ENCODE measurements around the gene DLG1.

Gene DLG1

DNA sequence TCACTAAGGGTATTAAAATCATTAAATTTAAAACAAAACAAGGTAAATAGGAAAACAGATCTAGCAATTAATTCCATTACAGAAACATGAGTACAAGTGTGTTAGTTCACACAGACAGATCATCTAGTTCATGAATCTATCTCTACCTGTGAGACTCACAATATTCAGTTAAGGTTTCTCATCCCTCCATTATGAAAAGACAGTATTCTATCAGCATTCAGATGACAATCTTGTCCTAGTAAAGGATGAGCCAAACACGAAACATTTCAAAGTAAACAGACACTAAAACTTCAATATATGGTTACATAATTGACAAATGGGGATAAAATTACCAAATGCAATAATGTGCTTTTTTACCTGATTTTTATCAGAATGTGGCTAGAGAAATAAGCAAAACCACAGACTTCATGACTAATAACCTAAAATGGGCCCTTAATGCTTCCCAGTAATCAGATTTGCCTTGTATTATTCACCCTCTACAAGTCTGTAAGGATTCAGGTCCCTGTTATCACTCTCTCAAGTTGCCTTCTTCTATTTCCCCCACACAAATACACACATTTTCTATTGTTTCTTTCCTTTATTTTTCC is 126.8 kb downstream of the DLG1 start:
- DNase-seq (ENCODE audit: low spot score) = no peak

- no peak for DNase-seq (ENCODE audit: low spot score)
These were observed 129.4 kb downstream of the DLG1 start for GRCh38 chr3:197169028-197169427.

GRCh38 chr3:197168606-197169005 is 129.8 kb downstream of the DLG1 start:
- peak; percentile 26 for DNase-seq (ENCODE audit: low spot score)

- no peak for DNase-seq (ENCODE audit: low spot score)
These were observed 130.3 kb downstream of the DLG1 start for GRCh38 chr3:197168063-197168462.

DNA sequence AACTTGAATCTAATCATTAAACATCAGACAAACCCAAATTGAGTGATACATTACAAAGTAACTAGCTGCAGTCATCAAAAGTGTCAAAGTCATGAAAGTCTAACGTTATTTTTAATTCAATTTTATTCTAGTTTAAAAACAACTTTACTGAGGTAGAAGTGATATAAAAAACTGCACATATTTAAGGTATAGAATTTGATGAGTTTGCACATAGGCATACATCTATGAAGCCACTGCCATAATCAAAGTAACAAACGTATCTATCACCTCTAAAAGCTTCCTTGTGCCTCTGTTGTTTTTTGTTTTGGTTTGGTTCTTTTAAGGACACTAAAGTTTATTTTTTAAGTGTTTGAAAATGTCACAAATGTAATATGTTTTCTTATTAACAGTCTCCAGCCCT is 130.9 kb downstream of the DLG1 start:
- DNase-seq (ENCODE audit: low spot score) = no peak

DNA sequence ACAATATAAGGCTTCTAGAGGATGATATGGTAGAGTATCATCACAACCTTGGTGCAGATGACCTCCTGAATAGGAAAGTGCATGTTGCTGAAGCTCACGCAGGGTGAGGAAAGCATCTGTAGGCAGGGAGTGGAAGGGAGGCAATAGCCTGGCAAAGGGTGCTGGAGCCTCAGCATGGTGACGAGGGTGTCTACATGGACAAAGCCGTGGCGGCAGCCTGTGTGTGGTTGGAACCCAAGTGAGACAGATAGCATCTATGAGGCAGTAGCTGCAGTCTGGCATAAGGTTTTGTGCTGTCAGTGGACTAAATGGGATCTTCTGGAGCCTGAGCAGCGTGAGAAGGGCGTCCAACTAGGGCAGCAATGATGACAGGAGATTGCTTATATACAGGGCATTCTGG is 132.5 kb downstream of the DLG1 start:
- no peak for DNase-seq (ENCODE audit: low spot score)

DNA sequence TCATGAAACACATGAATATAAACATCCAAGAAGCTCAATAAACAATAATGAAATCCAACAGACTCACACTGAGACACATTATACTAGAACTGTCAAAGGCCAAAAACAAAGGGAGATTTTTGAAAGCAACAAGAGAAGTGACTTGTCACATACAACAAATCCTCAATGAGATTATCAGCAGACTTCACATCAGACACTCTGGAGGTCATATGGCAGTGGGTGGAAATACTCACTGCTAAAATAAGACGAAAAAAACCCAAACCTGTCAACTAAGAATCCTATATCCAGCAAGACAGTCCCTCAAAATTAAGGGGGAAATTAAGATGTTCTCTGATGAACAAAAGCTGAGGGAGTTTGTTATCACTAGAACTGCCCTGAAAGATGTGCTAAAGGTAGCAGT is 143.4 kb downstream of the DLG1 start:
- no peak for DNase-seq (ENCODE audit: low spot score)

DNA sequence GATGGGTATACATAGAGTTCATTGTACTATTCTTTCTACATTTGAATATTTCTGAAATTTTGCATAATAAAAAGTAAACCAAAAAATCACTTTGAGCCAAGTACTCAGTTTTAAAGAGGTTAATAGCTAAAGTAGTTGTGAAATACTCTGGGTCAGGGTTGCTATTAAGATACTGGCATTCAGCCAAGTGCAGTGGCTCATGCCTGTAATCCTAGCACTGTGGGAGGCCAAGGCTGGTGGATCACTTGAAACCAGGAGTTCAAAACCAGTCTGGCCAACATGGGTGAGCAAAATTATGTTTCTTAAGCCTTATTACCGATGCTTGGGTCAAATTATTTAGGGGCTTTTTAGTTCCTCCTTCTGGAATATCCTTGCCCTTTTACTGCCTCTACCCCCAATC is 146.8 kb downstream of the DLG1 start:
- DNase-seq (ENCODE audit: low spot score) = no peak

DNA sequence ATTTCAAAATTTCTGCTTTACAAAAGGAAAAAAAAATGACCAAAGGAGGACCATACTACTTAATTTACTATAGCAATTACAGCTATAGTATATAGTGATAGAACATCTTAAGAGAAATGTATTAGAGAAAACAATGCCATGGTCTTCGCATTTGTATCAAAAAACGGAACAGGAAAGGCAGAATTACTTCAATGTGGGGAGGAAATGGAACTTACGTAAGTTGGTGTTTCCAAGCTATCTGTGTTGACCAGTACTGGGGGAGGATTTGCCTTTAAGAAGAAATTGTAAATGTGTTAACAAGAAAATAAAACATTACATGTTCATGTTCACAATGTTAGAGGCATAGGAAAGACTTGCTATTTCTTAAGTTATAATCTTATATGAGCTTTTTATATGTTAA is 148.9 kb downstream of the DLG1 start:
- DNase-seq (ENCODE audit: low spot score) = no peak

GRCh38 chr3:197144188-197144587 is 154.2 kb downstream of the DLG1 start:
- DNase-seq (ENCODE audit: low spot score) = no peak

DNA sequence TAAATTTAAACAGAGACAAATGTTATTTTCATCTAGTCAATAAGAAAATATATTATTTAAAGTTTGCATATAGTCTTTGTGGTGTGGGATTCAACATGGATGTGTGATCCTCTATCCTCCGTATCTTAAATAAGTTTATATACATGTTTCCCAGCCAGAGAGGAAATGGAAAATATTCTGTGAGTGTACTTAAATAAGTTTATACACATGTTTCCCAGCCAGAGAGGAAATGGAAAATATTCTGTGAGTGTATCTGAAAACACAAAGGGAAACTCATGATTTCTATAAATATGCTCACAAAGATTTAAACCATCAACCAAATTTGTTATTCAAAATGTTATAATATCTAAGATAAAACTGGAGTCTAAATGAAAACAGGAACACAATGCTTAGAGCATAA is 158.8 kb downstream of the DLG1 start:
- no peak for DNase-seq (ENCODE audit: low spot score)

DNA sequence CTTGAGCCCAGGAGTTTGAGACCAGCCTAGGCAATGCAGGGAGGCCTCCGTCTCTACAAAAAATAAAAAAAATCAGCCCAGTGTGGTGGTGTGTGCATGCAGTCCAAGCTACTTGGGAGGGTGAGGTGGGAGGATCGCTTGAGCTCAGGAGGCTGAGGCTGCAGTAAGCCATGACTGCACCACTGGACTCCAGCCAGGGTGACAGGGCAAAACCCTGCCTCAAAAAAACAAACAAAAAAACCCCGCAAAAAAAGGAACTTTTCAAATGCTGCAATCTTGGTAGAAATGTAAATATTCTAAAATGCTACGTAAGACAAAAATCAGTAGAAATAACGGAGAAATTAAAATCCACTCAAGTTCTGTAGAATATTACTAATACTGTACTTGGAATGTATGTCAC is 160.7 kb downstream of the DLG1 start:
- no peak for DNase-seq (ENCODE audit: low spot score)

DNA sequence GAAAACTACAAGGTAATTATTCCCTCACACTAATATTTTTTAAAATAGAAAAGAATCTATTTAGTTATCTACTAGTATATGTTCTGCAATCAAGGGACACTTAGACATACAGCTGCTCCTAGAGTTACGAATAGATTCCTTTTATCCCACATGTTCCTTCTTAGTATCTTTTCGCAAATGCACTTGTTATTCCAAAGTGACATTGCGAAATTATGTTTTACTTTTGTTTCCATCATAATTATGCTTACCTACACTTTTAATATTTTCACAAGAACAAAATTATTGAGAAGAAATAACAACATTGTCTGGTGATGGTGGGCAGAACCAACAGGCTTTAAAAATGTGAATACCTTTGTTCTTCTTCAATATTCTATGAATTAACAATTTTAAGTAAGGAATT is 161.7 kb downstream of the DLG1 start:
- DNase-seq (ENCODE audit: low spot score) = no peak

- no peak for DNase-seq (ENCODE audit: low spot score)
These were observed 163.2 kb downstream of the DLG1 start for GRCh38 chr3:197135212-197135611.

DNA sequence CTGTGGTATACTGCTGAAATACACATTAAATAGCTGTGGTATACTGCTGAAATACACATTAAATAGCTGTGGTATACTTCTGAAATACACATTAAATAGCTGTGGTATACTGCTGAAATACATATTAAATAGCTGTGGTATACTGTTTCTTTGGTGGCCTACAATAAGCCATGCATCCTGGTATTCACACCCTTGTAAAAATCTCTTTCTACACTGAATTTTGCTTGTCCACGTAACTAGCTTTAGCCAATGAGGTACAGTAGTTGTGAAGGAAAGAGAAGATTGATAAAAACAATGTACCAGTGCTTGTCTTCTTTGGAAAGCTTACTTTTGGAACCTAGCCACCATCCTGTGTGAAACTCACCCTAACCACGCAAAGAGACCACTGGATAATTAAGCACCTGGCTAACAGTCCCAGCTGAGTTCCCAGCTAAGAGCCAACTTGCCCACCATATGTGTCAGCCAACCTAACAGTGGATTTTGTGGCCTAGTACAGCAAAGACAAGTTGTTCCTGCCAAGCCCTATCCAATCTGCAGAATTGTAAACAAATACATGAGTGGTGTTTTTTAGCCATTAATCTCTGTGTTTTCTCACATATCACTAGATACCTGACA is 165.4 kb downstream of the DLG1 start:
- no peak for DNase-seq (ENCODE audit: low spot score)

GRCh38 chr3:197125636-197126035 is 172.8 kb downstream of the DLG1 start:
- no peak for DNase-seq (ENCODE audit: low spot score)

- DNase-seq (ENCODE audit: low spot score) = peak; percentile 6
These were observed 173.7 kb downstream of the DLG1 start for GRCh38 chr3:197124713-197125112.

- DNase-seq (ENCODE audit: low spot score) = no peak
These were observed 176.0 kb downstream of the DLG1 start for GRCh38 chr3:197122394-197122793.

DNA sequence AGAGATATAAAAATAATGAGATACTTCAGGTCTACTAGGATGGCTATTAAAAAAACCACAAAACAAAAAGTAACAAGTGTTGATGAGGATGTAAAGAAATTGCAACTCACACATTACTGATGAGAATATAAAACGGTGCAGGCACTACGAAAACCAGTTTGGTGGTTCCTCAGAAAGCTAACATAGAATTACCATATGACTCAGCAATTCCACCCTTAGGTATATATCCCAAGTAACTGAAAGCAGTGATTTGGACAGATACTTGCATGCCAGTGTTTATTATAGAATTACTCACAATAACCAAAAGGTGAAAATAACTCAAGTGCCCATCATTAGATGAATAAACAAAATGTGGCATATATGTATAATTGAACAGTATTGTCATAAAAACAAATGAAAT is 181.3 kb downstream of the DLG1 start:
- no peak for DNase-seq (ENCODE audit: low spot score)

GRCh38 chr3:197114007-197114406 is 184.4 kb downstream of the DLG1 start:
- no peak for DNase-seq (ENCODE audit: low spot score)

DNA sequence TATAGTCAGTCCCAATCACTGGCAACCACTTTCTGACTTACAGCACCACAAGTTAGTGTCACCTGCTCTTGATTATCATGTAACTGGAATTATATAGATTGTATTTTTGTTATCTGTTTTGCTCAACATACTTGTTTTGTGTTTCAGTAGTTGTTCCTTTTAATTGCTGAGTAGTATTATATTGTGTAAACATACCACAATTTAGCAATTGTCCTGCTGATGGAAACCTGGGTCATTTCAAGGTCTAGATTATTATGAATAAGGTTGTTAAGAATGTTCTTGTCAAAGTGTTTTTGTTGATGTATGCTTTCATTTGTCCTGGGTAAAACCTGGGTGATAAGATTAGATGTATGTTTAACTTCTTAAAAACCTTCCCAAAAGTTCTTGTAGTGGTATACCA is 186.7 kb downstream of the DLG1 start:
- DNase-seq (ENCODE audit: low spot score) = no peak

GRCh38 chr3:197105786-197106185 is 192.6 kb downstream of the DLG1 start:
- DNase-seq (ENCODE audit: low spot score) = no peak

DNA sequence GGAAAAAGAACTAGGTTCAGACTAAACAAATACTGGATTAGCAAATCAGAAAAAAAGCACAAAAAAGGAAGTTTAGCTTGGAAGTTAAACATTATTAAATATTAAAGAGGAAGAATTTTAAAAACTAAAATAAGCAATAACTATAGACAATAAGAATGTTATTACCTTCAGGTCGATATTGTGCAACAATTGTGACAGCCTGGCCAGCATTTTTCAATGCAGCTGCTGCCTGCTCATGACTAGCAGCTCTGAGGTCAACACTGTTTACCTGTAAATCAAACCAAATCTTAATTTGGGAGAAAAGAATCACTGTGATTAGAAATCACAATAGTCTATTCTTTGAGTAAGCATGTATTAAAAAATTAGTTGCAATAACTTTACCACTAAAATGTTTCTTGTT is 193.7 kb downstream of the DLG1 start:
- DNase-seq (ENCODE audit: low spot score) = no peak

DNA sequence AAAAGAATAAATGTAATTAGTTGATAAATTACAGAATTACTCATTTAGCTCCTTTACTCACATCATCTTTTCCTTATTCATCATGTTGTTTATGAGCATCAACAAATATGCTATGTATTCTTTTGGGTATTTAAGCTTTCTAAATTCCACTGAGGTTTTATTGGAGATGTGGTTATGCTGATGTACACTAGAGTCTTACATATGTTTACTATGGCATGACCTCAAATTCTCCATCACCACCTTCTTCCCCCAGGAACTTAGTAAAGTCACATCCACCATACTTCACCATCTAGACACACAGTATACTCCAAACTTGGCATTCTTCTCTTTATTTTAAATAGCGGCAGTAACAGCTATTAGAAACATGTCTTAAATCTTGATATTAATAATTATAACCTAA is 194.6 kb downstream of the DLG1 start:
- DNase-seq (ENCODE audit: low spot score) = no peak

Data from putamen (tissue), 1 donor.